GM12878 (cell line): Measurements from ENCODE around the gene CHKA. TPM values are rescaled to one million over a fixed set of nuclear protein-coding genes. Genes with fewer than 3 reads are reported as not detected.

Experiments
- ATAC-seq: fragments of 200-7000 bp; cut with Tn5 transposase; 3 replicates; pipeline ENCODE4 v1.9.1; 2020; ENCODE audit warnings: mild to moderate bottlenecking, moderate library complexity
- BruUV-seq: library from RNA; stranded (reverse); fragments of 400-500 nt; replicated peaks from 2 replicates; lab custom pipeline; 2021; lab: Mats Ljungman, UMichigan
- CTCF ChIA-PET: fragments of 300-600 bp; sonication (Branson Sonifier 250); formaldehyde crosslinking; extraction: SDS; loops from one replicate; lab custom pipeline; 2021; ENCODE audit warnings: inconsistent platforms; lab: Yijun Ruan, JAX
- POLR2A ChIA-PET: fragments of 350-600 bp; formaldehyde crosslinking; extraction: SDS; loops from one replicate; lab custom pipeline; 2021; ENCODE audit warnings: inconsistent platforms; lab: Charles Lee
- RAD21 ChIA-PET: fragments of 300-600 bp; sonication (Branson Sonifier 250); formaldehyde crosslinking; loops from one replicate; lab custom pipeline; 2023; ENCODE audit warnings: antibody characterized with exemption; ENCODE audit not compliant: unreplicated experiment; lab: Charles Lee
- SMC1A ChIA-PET: fragments of 300-600 bp; sonication (Branson Sonifier 250); formaldehyde crosslinking; loops from one replicate; lab custom pipeline; 2023; ENCODE audit not compliant: unreplicated experiment, uncharacterized antibody; lab: Charles Lee
- DNase-seq: peaks from one replicate; pipeline ENCODE4 v3.0.0-alpha.2; 2011; ENCODE audit warnings: low read depth, low spot score
- FAIRE-seq: peaks from 3 replicates; lab custom pipeline; 2011; peaks lifted over from hg19 to GRCh38; lab: Jason Lieb, UNC
- H2AFZ ChIP-seq: 2 replicates; pipeline ENCODE4 v1.6.0; 2011; ENCODE audit warnings: low read depth, low read length, control low read depth; ENCODE audit not compliant: control insufficient read depth
- H3K27ac ChIP-seq: 2 replicates; pipeline ENCODE4 v1.5.1; 2011; ENCODE audit warnings: control low read depth; ENCODE audit not compliant: control insufficient read depth, insufficient read depth
- H3K27me3 ChIP-seq, 2 experiments: replicated peaks in 1 of 2; 2 replicates each; pipeline versions ENCODE4 v1.6.0 to v1.6.1; 2011; ENCODE audit warnings: low read length in 1 of 2; ENCODE audit not compliant: control insufficient read depth in 2 of 2, insufficient read depth in 2 of 2
- H3K36me3 ChIP-seq, 2 experiments: 2 replicates each; pipeline ENCODE4 v1.5.1; 2011; ENCODE audit warnings: low read length in 1 of 2; ENCODE audit not compliant: control insufficient read depth in 2 of 2, insufficient read depth in 2 of 2
- H3K4me1 ChIP-seq: 2 replicates; pipeline ENCODE4 v1.6.1; 2011; ENCODE audit warnings: mild to moderate bottlenecking, low read length, moderate library complexity, mixed read lengths; ENCODE audit not compliant: control insufficient read depth, insufficient read depth
- H3K4me2 ChIP-seq: 2 replicates; pipeline ENCODE4 v1.6.0; 2011; ENCODE audit warnings: control low read depth; ENCODE audit not compliant: control insufficient read depth, insufficient read depth
- H3K4me3 ChIP-seq: fragments of 200-600 bp; sonication (generic); 2 replicates; pipeline ENCODE4 v1.5.1; 2016
- H3K79me2 ChIP-seq: 2 replicates; pipeline ENCODE4 v1.6.0; 2011; ENCODE audit warnings: low read length; ENCODE audit not compliant: control insufficient read depth, insufficient read depth
- H3K9ac ChIP-seq: 2 replicates; pipeline ENCODE4 v1.8.0; 2011; ENCODE audit warnings: low read length, control low read depth, mixed read lengths; ENCODE audit not compliant: control insufficient read depth, insufficient read depth
- H3K9me3 ChIP-seq: replicated peaks from 3 replicates; pipeline ENCODE4 v1.5.1; 2011; ENCODE audit warnings: mild to moderate bottlenecking, low read length; ENCODE audit not compliant: control insufficient read depth, insufficient read depth
- H4K20me1 ChIP-seq: 2 replicates; pipeline ENCODE4 v1.6.0; 2011; ENCODE audit not compliant: control insufficient read depth, insufficient read depth
- ATF7 ChIP-seq: fragments of 450-650 bp; IDR thresholded peaks from 2 replicates; pipeline ENCODE4 v1.6.1; 2016; ENCODE audit warnings: low read depth, mild to moderate bottlenecking
- ESRRA ChIP-seq: IDR thresholded peaks from 2 replicates; pipeline ENCODE4 v1.6.1; 2012; ENCODE audit warnings: mild to moderate bottlenecking, low read length, improper control_type of control experiment
- FOS ChIP-seq: IDR thresholded peaks from 3 replicates; pipeline ENCODE4 v1.6.1; 2011; ENCODE audit warnings: borderline replicate concordance; ENCODE audit not compliant: insufficient read length; ENCODE audit errors: extremely low read depth
- FOXK2 ChIP-seq: fragments of 450-650 bp; IDR thresholded peaks from 2 replicates; pipeline ENCODE4 v1.6.1; 2017; ENCODE audit warnings: mild to moderate bottlenecking, moderate library complexity
- HDAC2 ChIP-seq: fragments of 200-600 bp; sonication (generic); IDR thresholded peaks from 2 replicates; pipeline ENCODE4 v1.6.1; 2017
- NBN ChIP-seq: fragments of 450-650 bp; IDR thresholded peaks from 2 replicates; pipeline ENCODE4 v1.6.1; 2016
- PBX3 ChIP-seq: IDR thresholded peaks from 2 replicates; pipeline ENCODE4 v1.6.1; 2011; ENCODE audit warnings: mild to moderate bottlenecking, low read depth, low read length, moderate library complexity; ENCODE audit not compliant: insufficient replicate concordance
- SMAD5 ChIP-seq: IDR thresholded peaks from 2 replicates; pipeline ENCODE4 v1.6.1; 2016; ENCODE audit warnings: antibody characterized with exemption, low read depth
- SREBF1 ChIP-seq: IDR thresholded peaks from 2 replicates; pipeline ENCODE4 v1.6.1; 2012; ENCODE audit warnings: mild to moderate bottlenecking, low read length
- TCF7 ChIP-seq: IDR thresholded peaks from 2 replicates; pipeline ENCODE4 v1.6.1; 2014; ENCODE audit warnings: antibody characterized with exemption, borderline replicate concordance
- WRNIP1 ChIP-seq: IDR thresholded peaks from 2 replicates; pipeline ENCODE4 v1.6.1; 2011; ENCODE audit warnings: low read depth, low read length, improper control_type of control experiment, borderline replicate concordance
- YY1 ChIP-seq: IDR thresholded peaks from 2 replicates; pipeline ENCODE4 v1.6.1; 2011; ENCODE audit warnings: low read depth, mild to moderate bottlenecking, low read length
- ZNF207 ChIP-seq: fragments of 450-650 bp; IDR thresholded peaks from 2 replicates; pipeline ENCODE4 v1.6.1; 2014; ENCODE audit warnings: antibody characterized with exemption, mild to moderate bottlenecking, borderline replicate concordance
- ZNF274 ChIP-seq: IDR thresholded peaks from one replicate; pipeline ENCODE4 v1.8.0; 2011; ENCODE audit not compliant: insufficient read length, insufficient read depth
- WGBS: methylation state at CpG from one replicate; pipeline ENCODE4 v1.1.6; 2016; ENCODE audit warnings: low lambda C conversion rate; ENCODE audit not compliant: insufficient replicate concordance, insufficient coverage; ENCODE audit errors: missing lambda C conversion rate; 5-methylcytosine and 5-hydroxymethylcytosine counted together
- in situ Hi-C: fragments of 300-500 bp; cut with MboI; formaldehyde crosslinking; loops from 9 replicates; pipeline ENCODE4 v1.14.3; 2018; ENCODE audit warnings: mixed read lengths
- intact Hi-C: fragments of 100-400 bp; cut with micrococcal nuclease; formaldehyde crosslinking; loops from one replicate; pipeline ENCODE4 v1.14.2; 2022; ENCODE audit not compliant: unreplicated experiment
- polyA plus RNA-seq, 11 experiments: library from polyadenylated mRNA; depleted of rRNA in 4 of 11; unstranded in 6 of 11; stranded (reverse) in 5 of 11; fragments of >200 nt; fragmentation: Nextera tagmentation in 4 of 11; fragmentation: Illumina TruSeq in 1 of 11; extraction: Ambion mirVana in 4 of 11; extraction: Trizol in 1 of 11; gene quantifications; 1 replicate in 1 of 11; 2 replicates in 10 of 11; pipeline versions ENCODE4 v1.2.1 to v1.2.3, GENCODE V29; 2011 to 2016; ENCODE audit warnings: inconsistent platforms in 2 of 11, missing spikeins in 2 of 11, low read depth in 1 of 11
- total RNA-seq, 4 experiments: library from RNA; depleted of rRNA in 3 of 4; stranded (reverse); fragments of >200 nt in 3 of 4; fragmentation: Illumina TruSeq in 1 of 4; extraction: Trizol in 1 of 4; gene quantifications; 2 replicates each; pipeline versions ENCODE4 v1.2.1 to v1.2.3, GENCODE V29; 2013 to 2021

CHKA gene
- total and polyA plus RNA-seq, 10 of the 15 experiments (the other 5 are each of a cell fraction or from before 2014, with no cell fraction given): 5.2 to 29.2 (median 21.2) TPM

GRCh38 chr11:68090287-68090686 is 30.9 kb downstream of the CHKA start:
- H3K4me2 ChIP-seq: no peak overlapping the region; the same call in 1 of the 2 replicates
- FAIRE-seq: no peak
- no TSS peak for BruUV-seq

More at GRCh38 chr11:68090287-68090686, 30.9 kb downstream of the CHKA start:
- H3K27me3 ChIP-seq: no peaks in the 10 kb centered on the region
- no peak overlapping the region; the same call in 1 of the 2 replicates for H3K4me3 ChIP-seq
- no peak for TF ChIP-seq HDAC2
- TF ChIP-seq WRNIP1: no peak
- TF ChIP-seq SMAD5: no peak
- no peak for TF ChIP-seq ZNF274
- no peak for TF ChIP-seq YY1
- TF ChIP-seq FOS: no peak
- TF ChIP-seq ZNF207: no peak
- TF ChIP-seq ESRRA: no peak
- TF ChIP-seq SREBF1: no peak
- TF ChIP-seq FOXK2: no peak
- no peak for TF ChIP-seq NBN
- no peak for TF ChIP-seq PBX3
- TF ChIP-seq TCF7: no peak
- TF ChIP-seq ATF7: no peak
- peak overlapping the region; percentile 58; the same call in 1 of the 2 replicates for H2AFZ ChIP-seq
- ChIA-PET POLR2A (interaction anchor here (0.5 to 1.0 kb wide), 2 partner anchors 11 to 50 kb away, joined by 3 to 5 read pairs; no protein-coding TSS in a partner anchor), RAD21 (no interaction called here), CTCF (interaction anchor here (0.7 to 2.7 kb wide), 5 partner anchors 8 to 121 kb away, joined by 3 to 9 read pairs (median 4); no protein-coding TSS in a partner anchor), SMC1A (interaction anchor here (0.5 to 3.9 kb wide), 8 partner anchors 8 to 119 kb away, joined by 3 to 15 read pairs (median 6); no protein-coding TSS in a partner anchor)
- no peaks in the 10 kb centered on the region; the same call in 1 of the 2 replicates for H3K4me1 ChIP-seq
- no peak for ATAC-seq
- in situ Hi-C loops: no loop called here
- no peaks in the 10 kb centered on the region for H4K20me1 ChIP-seq
- intact Hi-C loops: no loop called here
- no peak for DNase-seq
- no peaks in the 10 kb centered on the region for H3K9me3 ChIP-seq
- H3K9ac ChIP-seq: peak overlapping the region; percentile 40
- peaks cover 2 to 6% of the 10 kb centered on the region in 2 experiments; a peak in 3 of 4 replicates for H3K36me3 ChIP-seq
- H3K79me2 ChIP-seq: peaks cover 11% of the 10 kb centered on the region
- 95% methylated on average over 1 of the region's 1 CpG for WGBS
- H3K27ac ChIP-seq: peak overlapping the region; percentile 20
